Measurements from ENCODE around the gene SLC17A9. TPM values are rescaled to one million over a fixed set of nuclear protein-coding genes. Genes with fewer than 3 reads are reported as not detected.

SLC17A9 gene
- total RNA-seq, 1 donor from 2014 or later: 5.3 TPM

GRCh38 chr20:62913043-62913630 is 39.4 kb upstream of the SLC17A9 start:
- H3K9me3 Mint-ChIP-seq: no peaks in the 10 kb centered on the region
- H3K4me1 Mint-ChIP-seq: peaks cover 22% of the 10 kb centered on the region
- no peaks in the 10 kb centered on the region for H3K27me3 Mint-ChIP-seq (ENCODE audit: low read depth)
- DNase-seq (ENCODE audit: low spot score in 2 of 2, unreplicated experiment in 2 of 2): no peak
- no peak overlapping the region for H3K4me3 Mint-ChIP-seq
- peaks cover 21% of the 10 kb centered on the region for H3K36me3 Mint-ChIP-seq
- H3K27ac Mint-ChIP-seq: peak overlapping the region; percentile 43
- no peak for TF ChIP-seq CTCF (IDR thresholded peaks at IDR 0.05; ENCODE audit: unreplicated experiment)

GRCh38 chr20:62914436-62914835 is 38.1 kb upstream of the SLC17A9 start:
- Mint-ChIP-seq H3K27me3 (ENCODE audit: low read depth) (no peaks in the 10 kb centered on the region), H3K4me3 (no peak overlapping the region), H3K9me3 (no peaks in the 10 kb centered on the region), H3K4me1 (peaks cover 30% of the 10 kb centered on the region), H3K36me3 (peaks cover 18% of the 10 kb centered on the region), H3K27ac (no peak overlapping the region)
- DNase-seq (ENCODE audit: low spot score in 2 of 2, unreplicated experiment in 2 of 2): no peak
- no peak for TF ChIP-seq CTCF (IDR thresholded peaks at IDR 0.05; ENCODE audit: unreplicated experiment)

- Mint-ChIP-seq H3K4me3 (no peak overlapping the region), H3K27me3 (ENCODE audit: low read depth) (no peaks in the 10 kb centered on the region), H3K4me1 (peaks cover 34% of the 10 kb centered on the region), H3K27ac (peak overlapping the region; percentile 69), H3K36me3 (peaks cover 14% of the 10 kb centered on the region), H3K9me3 (no peaks in the 10 kb centered on the region)
- DNase-seq (ENCODE audit: low spot score in 2 of 2, unreplicated experiment in 2 of 2): no peak
- no peak for TF ChIP-seq CTCF (IDR thresholded peaks at IDR 0.05; ENCODE audit: unreplicated experiment)
Measured at GRCh38 chr20:62914970-62915457, 37.5 kb upstream of the SLC17A9 start.

GRCh38 chr20:62916703-62917476 is 35.6 kb upstream of the SLC17A9 start:
- no peak for DNase-seq (ENCODE audit: low spot score in 2 of 2, unreplicated experiment in 2 of 2)
- Mint-ChIP-seq H3K4me1 (peaks cover 46% of the 10 kb centered on the region), H3K27ac (peak overlapping the region; percentile 35), H3K9me3 (no peaks in the 10 kb centered on the region), H3K27me3 (ENCODE audit: low read depth) (no peaks in the 10 kb centered on the region), H3K4me3 (no peak overlapping the region), H3K36me3 (peaks cover 2% of the 10 kb centered on the region)
- no peak for TF ChIP-seq CTCF (IDR thresholded peaks at IDR 0.05; ENCODE audit: unreplicated experiment)

- H3K27ac Mint-ChIP-seq: peak overlapping the region; percentile 35
- DNase-seq (ENCODE audit: low spot score in 2 of 2, unreplicated experiment in 2 of 2): no peak
- no peaks in the 10 kb centered on the region for H3K27me3 Mint-ChIP-seq (ENCODE audit: low read depth)
- no peaks in the 10 kb centered on the region for H3K9me3 Mint-ChIP-seq
- H3K4me3 Mint-ChIP-seq: no peak overlapping the region
- peaks cover 2% of the 10 kb centered on the region for H3K36me3 Mint-ChIP-seq
- TF ChIP-seq CTCF (IDR thresholded peaks at IDR 0.05; ENCODE audit: unreplicated experiment): no peak
- H3K4me1 Mint-ChIP-seq: peaks cover 49% of the 10 kb centered on the region
Measured at GRCh38 chr20:62917720-62918119, 34.8 kb upstream of the SLC17A9 start.
